Keratinocyte (primary cell): ENCODE results near the gene GLT1D1. TPM values are rescaled to one million over a fixed set of nuclear protein-coding genes. Genes with fewer than 3 reads are reported as not detected.

Experiments
- DNase-seq: peaks from one replicate; pipeline ENCODE4 v3.0.0-alpha.2; 2011; ENCODE audit warnings: low read depth, missing footprints, low spot score
- FAIRE-seq: peaks from 2 replicates; lab custom pipeline; 2011; peaks lifted over from hg19 to GRCh38; lab: Jason Lieb, UNC
- H2AFZ ChIP-seq: 2 replicates; pipeline ENCODE4 v1.6.0; 2012; ENCODE audit warnings: low read length, control low read depth, inconsistent platforms; ENCODE audit not compliant: control insufficient read depth
- H3K27ac ChIP-seq: 2 replicates; pipeline ENCODE4 v1.5.1; 2011; ENCODE audit warnings: low read length; ENCODE audit not compliant: control insufficient read depth, insufficient read depth
- H3K27me3 ChIP-seq: 3 replicates; pipeline ENCODE4 v1.6.0; 2011; ENCODE audit warnings: low read length; ENCODE audit not compliant: control insufficient read depth, insufficient read depth; ENCODE audit errors: extremely low read depth
- H3K36me3 ChIP-seq, 2 experiments: 2 replicates in 1 of 2; 3 replicates in 1 of 2; pipeline ENCODE4 v1.5.1; 2011; ENCODE audit warnings: low read length in 2 of 2, mild to moderate bottlenecking in 1 of 2; ENCODE audit not compliant: control insufficient read depth in 2 of 2, insufficient read depth in 2 of 2; ENCODE audit errors: extremely low read depth in 1 of 2
- H3K4me1 ChIP-seq: 3 replicates; pipeline ENCODE4 v1.5.1; 2011; ENCODE audit warnings: low read length; ENCODE audit not compliant: control insufficient read depth, insufficient read depth; ENCODE audit errors: extremely low read depth
- H3K4me2 ChIP-seq: 3 replicates; pipeline ENCODE4 v1.6.0; 2011; ENCODE audit warnings: low read depth, low read length; ENCODE audit not compliant: control insufficient read depth, insufficient read depth; ENCODE audit errors: extremely low read depth
- H3K4me3 ChIP-seq, 3 experiments: fragments of 200-600 bp in 1 of 3; sonication (generic) in 1 of 3; 2 replicates in 2 of 3; 3 replicates in 1 of 3; pipeline ENCODE4 v1.5.1; 2011 to 2016; ENCODE audit warnings: low read length in 3 of 3, mild to moderate bottlenecking in 3 of 3, control low read depth in 2 of 3, inconsistent platforms in 1 of 3, low read depth in 1 of 3, mixed read lengths in 1 of 3, mixed run types in 1 of 3, moderate library complexity in 1 of 3; ENCODE audit not compliant: control insufficient read depth in 2 of 3, insufficient read depth in 2 of 3; ENCODE audit errors: extremely low read depth in 1 of 3
- H3K79me2 ChIP-seq: 2 replicates; pipeline ENCODE4 v1.6.0; 2012; ENCODE audit warnings: low read length; ENCODE audit not compliant: control insufficient read depth, insufficient read depth
- H3K9ac ChIP-seq: 3 replicates; pipeline ENCODE4 v1.6.0; 2011; ENCODE audit warnings: low read length; ENCODE audit not compliant: control insufficient read depth, insufficient read depth; ENCODE audit errors: extremely low read depth
- H3K9me1 ChIP-seq: 3 replicates; pipeline ENCODE4 v1.6.0; 2011; ENCODE audit warnings: low read length; ENCODE audit not compliant: control insufficient read depth, insufficient read depth; ENCODE audit errors: extremely low read depth
- H3K9me3 ChIP-seq: 2 replicates; pipeline ENCODE4 v1.5.1; 2012; ENCODE audit warnings: low read depth, low read length; ENCODE audit not compliant: control insufficient read depth
- H4K20me1 ChIP-seq: 3 replicates; pipeline ENCODE4 v1.6.0; 2011; ENCODE audit warnings: low read length; ENCODE audit not compliant: control insufficient read depth, insufficient read depth; ENCODE audit errors: extremely low read depth
- EZH2 ChIP-seq: IDR thresholded peaks from one replicate; pipeline ENCODE4 v1.6.1; 2012; ENCODE audit warnings: inconsistent platforms, mild to moderate bottlenecking, low read length, moderate library complexity
- dilution Hi-C: fragments of 300-500 bp; cut with MboI; formaldehyde crosslinking; loops from one replicate; pipeline ENCODE4 v1.7.0; 2020; ENCODE audit warnings: low sequenced_read_pairs; ENCODE audit not compliant: extremely low pct_ligation_motif_present
- polyA plus RNA-seq, 5 experiments: library from polyadenylated mRNA; depleted of rRNA in 3 of 5; stranded (reverse) in 3 of 5; stranded (forward) in 1 of 5; unstranded in 1 of 5; fragments of >200 nt; gene quantifications; 1 replicate in 1 of 5; 2 replicates in 3 of 5; 3 replicates in 1 of 5; pipeline versions ENCODE4 v1.2.1 to v1.2.3, GENCODE V29; 2011 to 2012; ENCODE audit warnings: missing spikeins in 2 of 5, low read depth in 1 of 5, low replicate concordance in 1 of 5
- TF ChIP-seq, protein P1 (sequence below), 3 experiments: IDR thresholded peaks in 1 of 3; conservative IDR thresholded peaks in 1 of 3; optimal IDR thresholded peaks in 1 of 3; 2 replicates in 2 of 3; 3 replicates in 1 of 3; pipeline versions ENCODE3 to v1.5.1; 2011; ENCODE audit warnings: low read length in 3 of 3, mild to moderate bottlenecking in 3 of 3, moderate library complexity in 2 of 3, control low read depth in 1 of 3, inconsistent platforms in 1 of 3; ENCODE audit not compliant: insufficient read depth in 2 of 3; ENCODE audit errors: extremely low read depth in 1 of 3

Gene GLT1D1
- polyA plus RNA-seq, 1 donor (not counting 4 experiments of a cell fraction or from before 2014, with no cell fraction given): not detected

DNA sequence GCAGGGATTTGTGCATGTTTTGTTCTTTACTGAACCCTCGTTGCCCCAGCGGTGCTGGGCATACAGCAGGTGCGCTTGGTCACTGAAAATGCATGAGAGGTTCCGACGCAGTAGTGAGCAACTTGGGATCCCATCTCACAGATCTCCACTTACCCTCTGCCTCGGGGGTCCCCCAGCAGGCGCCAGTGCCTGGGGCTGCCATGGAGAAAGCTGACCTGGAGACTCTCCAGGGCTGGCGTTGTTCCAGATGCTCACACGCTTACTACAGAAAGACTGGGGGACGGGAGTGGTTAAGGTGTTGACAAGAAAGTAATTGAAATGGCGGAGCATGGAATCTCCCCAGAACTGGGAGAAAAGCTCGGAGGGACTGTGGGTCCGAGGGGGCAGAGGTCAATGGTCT is 14.2 kb downstream of the GLT1D1 start:
- Histone ChIP-seq H3K4me1 (no peaks in the 10 kb centered on the region), H3K9ac (no peak overlapping the region), H3K27ac (no peak overlapping the region), H4K20me1 (no peaks in the 10 kb centered on the region), H3K9me3 (no peaks in the 10 kb centered on the region), H3K36me3 (no peaks in the 10 kb centered on the region), H3K79me2 (no peaks in the 10 kb centered on the region), H3K4me3 (no peak overlapping the region), H2AFZ (no peak overlapping the region), H3K9me1 (no peaks in the 10 kb centered on the region), H3K27me3 (no peaks in the 10 kb centered on the region), H3K4me2 (no peak overlapping the region)
- DNase-seq (no peak), FAIRE-seq (no peak)
- dilution Hi-C loops: no loop called here
- TF ChIP-seq, protein P1, sequence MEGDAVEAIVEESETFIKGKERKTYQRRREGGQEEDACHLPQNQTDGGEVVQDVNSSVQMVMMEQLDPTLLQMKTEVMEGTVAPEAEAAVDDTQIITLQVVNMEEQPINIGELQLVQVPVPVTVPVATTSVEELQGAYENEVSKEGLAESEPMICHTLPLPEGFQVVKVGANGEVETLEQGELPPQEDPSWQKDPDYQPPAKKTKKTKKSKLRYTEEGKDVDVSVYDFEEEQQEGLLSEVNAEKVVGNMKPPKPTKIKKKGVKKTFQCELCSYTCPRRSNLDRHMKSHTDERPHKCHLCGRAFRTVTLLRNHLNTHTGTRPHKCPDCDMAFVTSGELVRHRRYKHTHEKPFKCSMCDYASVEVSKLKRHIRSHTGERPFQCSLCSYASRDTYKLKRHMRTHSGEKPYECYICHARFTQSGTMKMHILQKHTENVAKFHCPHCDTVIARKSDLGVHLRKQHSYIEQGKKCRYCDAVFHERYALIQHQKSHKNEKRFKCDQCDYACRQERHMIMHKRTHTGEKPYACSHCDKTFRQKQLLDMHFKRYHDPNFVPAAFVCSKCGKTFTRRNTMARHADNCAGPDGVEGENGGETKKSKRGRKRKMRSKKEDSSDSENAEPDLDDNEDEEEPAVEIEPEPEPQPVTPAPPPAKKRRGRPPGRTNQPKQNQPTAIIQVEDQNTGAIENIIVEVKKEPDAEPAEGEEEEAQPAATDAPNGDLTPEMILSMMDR (optimal IDR thresholded peaks at IDR 0.05 in 1 of 3, IDR thresholded peaks at IDR 0.05 in 1 of 3, conservative IDR thresholded peaks at IDR 0.05 in 1 of 3; ENCODE audit: extremely low read depth in 1 of 3, insufficient read depth in 2 of 3, low read length in 3 of 3): no peak
- no peak for TF ChIP-seq EZH2

GRCh38 chr12:128871516-128871892 is 18.2 kb downstream of the GLT1D1 start:
- no peak overlapping the region for H3K4me3 ChIP-seq

More at GRCh38 chr12:128871516-128871892, 18.2 kb downstream of the GLT1D1 start:
- Histone ChIP-seq H3K9me1 (no peaks in the 10 kb centered on the region), H3K36me3 (no peaks in the 10 kb centered on the region), H3K4me2 (no peak overlapping the region), H3K9me3 (no peaks in the 10 kb centered on the region), H3K27ac (no peak overlapping the region), H2AFZ (no peak overlapping the region), H3K27me3 (no peaks in the 10 kb centered on the region), H3K79me2 (no peaks in the 10 kb centered on the region), H4K20me1 (no peaks in the 10 kb centered on the region), H3K9ac (no peak overlapping the region), H3K4me1 (no peaks in the 10 kb centered on the region)
- FAIRE-seq: no peak
- dilution Hi-C loops: no loop called here
- no peak for TF ChIP-seq EZH2
- TF ChIP-seq, protein P1 (optimal IDR thresholded peaks at IDR 0.05 in 1 of 3, IDR thresholded peaks at IDR 0.05 in 1 of 3, conservative IDR thresholded peaks at IDR 0.05 in 1 of 3; ENCODE audit: extremely low read depth in 1 of 3, insufficient read depth in 2 of 3, low read length in 3 of 3): no peak
- no peak for DNase-seq
